HG02588 (cell line): ENCODE results near the gene MXRA8.

Source experiments
- ATAC-seq: cut with Tn5 transposase; IDR thresholded peaks from one replicate; pipeline ENCODE4 v1.9.1; 2021; ENCODE audit warnings: mild to moderate bottlenecking, moderate library complexity; ENCODE audit not compliant: unreplicated experiment

The MXRA8 gene

GRCh38 chr1:1337793-1338147 lies 20.6 kb downstream of the MXRA8 start:
- ATAC-seq = no peak

DNA sequence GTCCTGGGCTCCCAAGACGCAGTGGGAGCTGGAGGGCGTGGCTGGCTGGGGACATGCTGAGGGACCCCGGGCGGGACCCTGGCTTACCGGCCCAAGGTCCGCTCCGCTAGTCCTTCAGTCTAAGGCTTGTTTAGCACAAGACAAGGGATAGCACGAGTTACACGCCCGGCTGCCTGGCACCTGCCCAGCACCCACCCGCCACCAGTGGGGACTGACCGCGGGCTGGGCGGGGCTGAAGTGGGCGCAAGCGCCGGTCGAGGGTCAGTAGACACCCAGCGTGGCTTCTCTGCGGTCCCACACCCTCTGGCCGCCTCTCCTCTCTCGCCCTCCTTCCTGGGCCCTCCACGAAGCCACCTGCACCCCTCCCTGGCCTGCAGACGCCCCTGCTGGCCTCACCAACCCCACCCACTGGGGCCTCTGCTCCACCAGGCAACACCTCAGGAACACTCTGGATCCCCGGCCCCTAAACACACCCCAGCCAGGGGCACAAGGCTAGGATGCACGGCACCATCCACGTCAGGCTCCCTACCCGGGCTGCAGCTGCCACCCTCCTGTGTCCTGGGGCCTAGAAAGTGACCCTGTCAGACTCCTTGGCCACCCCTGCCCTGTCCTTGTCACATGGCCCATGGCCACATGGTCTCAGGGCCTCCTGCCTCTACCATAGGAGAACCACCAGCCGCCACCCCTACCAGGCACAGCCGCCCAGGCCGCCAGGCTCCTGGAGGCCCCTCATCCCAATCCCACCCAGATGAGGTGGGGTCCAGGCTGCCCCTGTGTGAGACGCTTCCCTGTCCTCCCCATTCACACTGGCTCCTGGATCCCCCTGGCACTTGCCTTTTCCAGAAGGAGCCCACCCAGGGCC lies 21.2 kb downstream of the MXRA8 start:
- no peak for ATAC-seq

DNA sequence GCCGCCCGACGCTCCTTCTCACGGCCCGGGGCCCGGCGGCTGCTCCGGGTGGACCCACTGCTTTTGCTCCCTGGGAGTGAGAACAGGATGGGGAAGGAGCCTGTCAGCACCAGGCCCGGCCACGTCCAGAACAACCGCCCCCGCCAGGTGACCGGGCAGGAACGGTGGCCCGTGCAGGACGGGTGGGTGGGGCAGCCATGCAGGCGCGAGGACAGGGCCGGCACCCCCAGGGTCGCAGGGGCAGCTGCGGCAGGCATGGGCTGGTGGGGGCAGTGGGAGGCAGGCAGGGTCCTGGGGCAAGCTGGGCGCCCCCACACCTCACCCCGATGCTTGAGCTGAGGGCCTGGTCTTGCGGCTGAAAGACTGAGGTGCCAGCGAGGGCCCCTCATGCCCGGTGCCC lies 21.9 kb downstream of the MXRA8 start:
- no peak for ATAC-seq

DNA sequence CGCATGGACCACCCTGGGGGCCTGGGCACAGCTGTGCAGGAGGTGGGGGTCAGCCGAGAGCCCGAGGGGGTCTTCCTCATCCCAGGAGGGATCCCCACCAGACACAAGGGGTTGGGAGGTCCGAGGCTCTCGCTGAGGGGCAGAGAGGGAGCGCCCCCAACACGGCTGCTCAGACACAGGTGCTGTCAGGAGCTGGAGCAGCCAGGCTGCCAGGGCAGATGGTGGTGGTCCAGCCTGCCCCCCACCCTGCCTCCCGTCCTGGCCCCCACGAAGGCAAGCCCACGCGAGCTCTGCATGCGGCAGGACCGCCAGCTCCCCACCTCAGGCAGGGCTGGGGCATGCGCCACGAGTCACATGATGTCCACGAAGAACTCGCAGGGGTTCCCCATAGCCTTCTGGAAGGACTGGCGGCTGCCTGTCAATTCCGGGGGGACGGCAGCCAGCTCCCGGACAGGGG lies 22.5 kb downstream of the MXRA8 start:
- ATAC-seq = no peak

DNA sequence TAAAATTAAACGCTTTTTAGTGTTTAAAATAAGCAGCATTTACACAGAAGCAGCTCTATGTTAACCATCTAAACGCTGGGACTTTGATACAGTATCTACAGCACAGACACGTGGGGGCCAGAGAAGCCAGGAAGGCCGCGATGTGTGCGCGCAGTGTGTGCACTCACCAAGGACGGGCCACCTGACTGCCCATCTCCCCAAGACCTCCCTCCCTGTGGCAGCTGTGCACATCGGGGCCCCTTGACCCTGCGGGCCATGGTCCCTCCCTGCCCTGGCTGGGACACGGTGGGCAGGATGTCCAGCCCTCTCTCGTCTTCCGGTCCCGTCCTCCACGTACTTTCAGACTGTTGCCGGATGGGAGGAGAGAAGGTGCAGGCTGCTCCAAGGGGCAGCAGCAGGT lies 23.1 kb downstream of the MXRA8 start:
- no peak for ATAC-seq

DNA sequence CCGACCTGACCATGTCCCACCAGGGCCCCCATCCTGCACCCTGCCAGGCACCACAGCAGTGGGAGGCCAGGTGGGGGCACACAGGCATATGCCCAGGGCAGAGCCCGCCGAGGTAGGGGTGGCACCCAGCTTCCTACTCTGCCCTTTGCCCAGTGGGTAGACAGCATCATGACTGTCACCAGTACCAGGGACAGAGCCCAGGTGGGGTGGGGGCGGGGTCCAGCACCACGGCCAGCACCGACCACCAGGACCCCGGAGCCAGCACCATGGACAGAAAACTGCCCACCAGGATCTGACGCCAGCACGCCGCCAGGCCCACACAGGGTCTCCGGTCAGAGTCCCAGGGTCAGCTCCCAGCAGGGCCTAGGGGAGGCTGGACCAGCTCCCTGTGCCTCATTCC lies 23.5 kb downstream of the MXRA8 start:
- no peak for ATAC-seq

GRCh38 chr1:1333551-1334241 lies 24.7 kb downstream of the MXRA8 start:
- ATAC-seq = no peak

DNA sequence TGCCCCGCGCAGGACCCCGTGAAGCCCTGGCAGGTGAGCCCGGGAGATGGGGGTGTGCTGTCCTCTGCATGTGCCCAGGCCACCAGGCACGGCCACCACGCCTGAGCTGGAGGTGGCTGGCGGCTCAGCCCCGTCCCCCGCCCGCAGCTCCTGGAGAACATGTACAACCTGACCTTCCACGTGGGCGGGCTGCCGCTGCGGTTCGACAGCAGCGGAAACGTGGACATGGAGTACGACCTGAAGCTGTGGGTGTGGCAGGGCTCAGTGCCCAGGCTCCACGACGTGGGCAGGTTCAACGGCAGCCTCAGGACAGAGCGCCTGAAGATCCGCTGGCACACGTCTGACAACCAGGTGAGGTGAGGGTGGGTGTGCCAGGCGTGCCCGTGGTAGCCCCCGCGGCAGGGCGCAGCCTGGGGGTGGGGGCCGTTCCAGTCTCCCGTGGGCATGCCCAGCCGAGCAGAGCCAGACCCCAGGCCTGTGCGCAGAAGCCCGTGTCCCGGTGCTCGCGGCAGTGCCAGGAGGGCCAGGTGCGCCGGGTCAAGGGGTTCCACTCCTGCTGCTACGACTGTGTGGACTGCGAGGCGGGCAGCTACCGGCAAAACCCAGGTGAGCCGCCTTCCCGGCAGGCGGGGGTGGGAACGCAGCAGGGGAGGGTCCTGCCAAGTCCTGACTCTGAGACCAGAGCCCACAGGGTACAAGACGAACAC lies 25.4 kb downstream of the MXRA8 start:
- no peak for ATAC-seq

- no peak for ATAC-seq
Measured at GRCh38 chr1:1332031-1332755, 26.2 kb downstream of the MXRA8 start.

- no peak for ATAC-seq
Measured at GRCh38 chr1:1331068-1331965, 27.0 kb downstream of the MXRA8 start, which contains the start of gene TAS1R3. TSS of gene TAS1R3 (plus strand) at chr1:1331280. CDS start at chr1:1331346, 66 bp downstream.

DNA sequence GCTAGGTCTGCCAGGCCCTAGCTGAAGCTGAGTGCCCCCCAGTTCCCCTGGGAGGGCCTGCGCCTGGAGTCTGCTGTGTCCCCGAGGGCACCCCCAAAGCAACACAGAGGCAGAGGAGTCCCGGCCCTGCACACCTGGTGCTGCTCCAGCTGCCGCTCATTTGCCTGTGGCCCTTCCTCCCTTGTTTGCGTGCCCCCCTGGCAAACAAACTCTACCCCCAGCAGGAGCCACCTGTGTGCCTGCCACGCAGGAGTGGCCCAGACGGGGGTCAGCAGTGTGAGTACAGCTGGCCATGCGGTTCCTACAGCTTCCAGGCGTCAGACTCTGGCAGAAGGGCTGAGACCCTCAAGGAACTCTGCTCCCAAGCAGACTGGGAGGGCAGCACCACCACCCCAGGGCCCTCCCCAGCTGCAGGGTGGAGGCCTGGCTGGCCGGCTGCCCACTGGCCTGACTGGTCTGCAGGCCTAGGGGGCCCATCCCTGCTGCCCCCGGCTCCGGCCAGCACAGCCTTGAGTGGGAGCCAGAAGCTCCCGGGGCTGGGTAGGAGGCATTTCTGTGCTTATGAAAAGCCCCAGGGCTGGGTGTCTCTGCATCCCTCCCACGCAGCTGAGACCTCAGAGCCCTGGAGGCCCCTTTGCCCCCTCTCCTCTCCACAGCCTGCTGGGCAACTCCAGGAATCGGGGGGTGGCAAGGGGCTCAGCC lies 27.8 kb downstream of the MXRA8 start:
- ATAC-seq = no peak

DNA sequence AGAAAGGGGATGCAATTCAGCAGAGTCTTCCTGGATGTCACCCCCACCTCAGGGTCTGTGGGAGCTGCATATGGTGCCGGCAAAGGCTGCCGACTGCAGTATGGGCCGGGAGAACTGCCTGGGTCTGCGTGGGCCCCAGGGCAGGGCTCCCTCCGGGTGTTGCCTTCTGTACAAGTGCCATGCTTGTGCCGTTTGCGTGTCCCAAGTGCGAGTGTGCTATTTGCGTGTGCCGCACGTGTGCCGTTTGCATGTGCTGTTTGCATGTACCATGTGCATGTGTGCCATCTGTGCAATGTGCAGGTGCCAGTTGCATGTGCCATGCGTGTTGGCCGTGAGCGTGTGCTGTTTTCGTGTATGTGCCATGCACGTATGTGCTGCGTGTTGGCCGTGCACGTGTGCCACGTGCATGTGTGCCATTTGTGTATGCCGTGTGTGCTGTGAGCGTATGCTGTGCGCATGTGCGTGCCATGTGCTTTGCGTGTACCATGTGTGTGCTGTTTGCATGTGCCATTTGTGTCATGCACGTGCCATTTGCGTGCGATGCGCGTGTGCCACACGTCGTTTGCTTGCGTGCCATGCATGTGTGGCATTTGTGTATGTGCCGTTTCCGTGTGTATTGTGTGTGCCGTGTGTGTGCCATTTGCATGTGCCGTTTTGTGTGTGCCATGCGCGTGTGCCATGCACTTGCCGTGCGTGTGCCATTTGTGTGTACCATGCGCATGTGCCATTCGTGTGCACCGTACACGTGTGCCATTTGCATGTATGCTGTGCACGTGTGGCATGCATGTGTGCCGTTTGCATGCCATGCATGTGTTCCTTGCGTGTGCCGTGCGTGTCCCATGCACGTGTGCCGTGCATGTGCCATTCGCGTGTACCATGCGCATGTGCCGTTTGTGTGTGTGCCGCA lies 28.8 kb downstream of the MXRA8 start:
- ATAC-seq = no peak

DNA sequence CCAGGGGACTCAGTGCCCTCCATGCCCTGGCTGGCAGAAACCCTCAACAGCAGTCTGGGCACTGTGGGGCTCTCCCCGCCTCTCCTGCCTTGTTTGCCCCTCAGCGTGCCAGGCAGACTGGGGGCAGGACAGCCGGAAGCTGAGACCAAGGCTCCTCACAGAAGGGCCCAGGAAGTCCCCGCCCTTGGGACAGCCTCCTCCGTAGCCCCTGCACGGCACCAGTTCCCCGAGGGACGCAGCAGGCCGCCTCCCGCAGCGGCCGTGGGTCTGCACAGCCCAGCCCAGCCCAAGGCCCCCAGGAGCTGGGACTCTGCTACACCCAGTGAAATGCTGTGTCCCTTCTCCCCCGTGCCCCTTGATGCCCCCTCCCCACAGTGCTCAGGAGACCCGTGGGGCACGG lies 30.1 kb downstream of the MXRA8 start:
- no peak for ATAC-seq

- ATAC-seq = no peak
Measured at GRCh38 chr1:1327291-1327690, 31.1 kb downstream of the MXRA8 start.

GRCh38 chr1:1326075-1326605 lies 32.2 kb downstream of the MXRA8 start:
- ATAC-seq = no peak

DNA sequence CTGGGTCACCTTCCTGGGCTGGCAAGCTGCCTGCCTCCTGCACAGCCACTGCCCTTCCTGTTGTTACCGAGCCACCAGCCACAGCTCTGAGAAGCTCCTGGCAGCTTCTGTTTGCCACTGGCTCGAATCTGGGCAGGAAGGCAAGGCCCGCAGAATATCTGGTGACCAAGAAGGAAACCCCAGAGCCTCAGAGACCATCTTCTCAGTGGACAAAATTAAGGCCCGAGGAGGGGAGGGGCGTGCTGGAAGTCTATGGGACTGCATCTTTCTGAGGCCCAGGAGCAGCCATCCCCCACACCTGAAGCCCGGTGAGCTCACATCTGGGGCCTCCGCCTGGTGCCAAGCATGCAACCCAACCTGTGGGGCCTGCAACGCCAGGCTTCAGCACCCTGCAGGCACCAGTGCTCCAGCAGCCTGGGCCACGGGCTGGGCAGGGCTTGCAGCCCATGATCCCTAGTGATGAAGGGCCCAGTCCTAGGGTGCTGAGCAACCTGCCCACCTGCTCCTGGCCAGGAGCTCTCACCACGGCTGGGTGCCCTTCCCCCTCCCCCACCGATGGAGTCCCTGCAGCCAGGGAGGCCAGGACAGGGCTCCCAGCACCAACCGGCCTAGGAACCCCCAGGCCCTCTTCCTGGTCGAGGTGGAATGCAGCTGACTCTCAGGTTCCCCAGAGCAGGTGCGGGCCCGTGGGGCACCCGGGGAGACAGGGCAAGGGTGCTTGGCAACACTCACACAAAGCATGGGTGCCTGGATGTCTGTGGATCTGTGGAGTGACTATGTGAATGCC lies 32.9 kb downstream of the MXRA8 start:
- ATAC-seq = no peak
